MG63 (cell line): ENCODE measurements around the gene AGMAT. TPM values are rescaled to one million over a fixed set of nuclear protein-coding genes. Genes with fewer than 3 reads are reported as not detected.

ENCODE experiments used
- DNase-seq: peaks from one replicate; pipeline ENCODE4 v3.0.0-alpha.2; 2020
- H3K27me3 ChIP-seq: fragments of 250-450 bp; sonication (Bioruptor Pico); 2 replicates; pipeline ENCODE4 v1.5.1; 2020; ENCODE audit warnings: mild to moderate bottlenecking, moderate library complexity
- H3K36me3 ChIP-seq: fragments of 250-450 bp; sonication (Bioruptor Pico); 2 replicates; pipeline ENCODE4 v1.5.1; 2020; ENCODE audit warnings: mild to moderate bottlenecking, moderate library complexity
- H3K4me3 ChIP-seq: fragments of 250-450 bp; sonication (Bioruptor Pico); 2 replicates; pipeline ENCODE4 v1.5.1; 2020; ENCODE audit warnings: mild to moderate bottlenecking, moderate library complexity
- H3K9me3 ChIP-seq: fragments of 250-450 bp; sonication (Bioruptor Pico); 2 replicates; pipeline ENCODE4 v1.5.1; 2020; ENCODE audit warnings: mild to moderate bottlenecking, moderate library complexity
- total RNA-seq: library from RNA; depleted of rRNA; stranded (reverse); fragments of >200 nt; shearing (Covaris generic); gene quantifications from 2 replicates; pipeline ENCODE4 v1.2.3, GENCODE V29; 2014; ENCODE audit warnings: low replicate concordance

AGMAT gene
- total RNA-seq, 1 experiment from 2014 or later, result 1.1 TPM

DNA sequence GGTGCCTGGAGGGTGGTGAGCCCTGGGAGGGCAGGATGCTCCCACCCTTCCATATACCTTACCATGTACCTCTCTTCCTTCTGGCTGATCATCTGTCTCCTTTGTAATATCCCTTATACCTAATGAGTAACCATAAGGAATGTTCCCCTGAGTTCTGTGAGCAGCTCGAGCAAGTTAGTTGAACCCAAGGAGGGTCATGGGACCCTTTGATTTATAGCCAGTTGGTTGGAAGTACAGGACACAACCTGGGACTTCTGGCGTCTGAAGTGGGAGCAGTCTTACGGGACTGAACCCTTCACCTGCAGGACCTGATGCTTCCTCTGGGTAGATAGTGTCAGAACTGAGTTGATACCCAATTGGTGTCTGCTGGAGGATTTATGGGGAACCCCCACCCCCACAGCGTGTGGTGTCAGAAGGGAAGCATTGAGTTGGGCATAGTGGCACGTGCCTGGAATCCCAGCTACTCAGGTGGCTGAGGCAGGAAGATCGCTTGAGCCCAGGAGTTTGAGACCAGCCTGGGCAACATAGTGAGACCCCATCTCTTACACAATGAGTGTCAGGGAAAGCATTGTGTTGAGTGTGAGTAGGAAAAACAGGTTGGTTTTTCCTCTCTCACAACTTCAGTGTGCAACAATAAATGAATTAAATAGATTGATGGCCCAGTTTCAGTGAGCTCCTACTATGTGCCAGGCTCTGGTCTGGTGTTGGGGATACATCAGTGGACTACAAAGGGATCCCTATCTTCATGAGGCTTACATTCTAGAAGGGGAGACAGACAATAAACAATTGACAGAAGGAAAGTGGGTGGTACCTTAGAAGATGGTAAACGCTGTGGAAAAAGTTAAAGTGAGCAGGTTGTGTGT is 42.2 kb downstream of the AGMAT start:
- DNase-seq, result no peak
- Histone ChIP-seq H3K36me3 (peaks cover 55% of the 10 kb centered on the region), H3K9me3 (no peaks in the 10 kb centered on the region), H3K27me3 (no peaks in the 10 kb centered on the region), H3K4me3 (no peak overlapping the region)

DNA sequence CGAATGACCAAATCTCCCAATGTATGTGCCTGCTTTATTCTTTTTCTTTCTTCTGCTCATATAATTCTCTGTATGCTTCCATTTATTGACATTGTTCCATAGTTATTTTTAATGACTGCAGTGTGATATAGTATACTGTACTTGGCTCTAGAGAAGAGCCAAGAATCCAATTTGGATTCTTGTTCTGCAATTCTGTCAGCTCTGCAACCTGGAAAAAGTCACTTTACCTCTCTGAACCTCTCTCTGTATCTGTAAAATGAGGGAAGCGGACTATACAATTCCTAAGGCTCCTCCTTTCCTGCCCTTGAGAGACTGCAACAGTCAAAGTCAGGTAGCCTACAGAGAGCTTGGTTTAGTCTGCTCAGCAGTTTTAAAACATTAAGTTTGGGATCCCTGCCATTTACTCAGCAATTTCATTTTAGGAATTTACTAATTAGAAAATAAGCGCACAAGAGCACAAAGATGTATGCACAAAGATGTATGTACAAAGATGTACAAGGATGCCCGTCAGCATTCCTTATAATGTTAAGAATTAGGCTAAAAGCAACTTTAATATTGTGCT is 43.5 kb downstream of the AGMAT start:
- Histone ChIP-seq H3K4me3 (no peak overlapping the region), H3K27me3 (no peaks in the 10 kb centered on the region), H3K9me3 (no peaks in the 10 kb centered on the region), H3K36me3 (peaks cover 64% of the 10 kb centered on the region)
- DNase-seq, result no peak

DNA sequence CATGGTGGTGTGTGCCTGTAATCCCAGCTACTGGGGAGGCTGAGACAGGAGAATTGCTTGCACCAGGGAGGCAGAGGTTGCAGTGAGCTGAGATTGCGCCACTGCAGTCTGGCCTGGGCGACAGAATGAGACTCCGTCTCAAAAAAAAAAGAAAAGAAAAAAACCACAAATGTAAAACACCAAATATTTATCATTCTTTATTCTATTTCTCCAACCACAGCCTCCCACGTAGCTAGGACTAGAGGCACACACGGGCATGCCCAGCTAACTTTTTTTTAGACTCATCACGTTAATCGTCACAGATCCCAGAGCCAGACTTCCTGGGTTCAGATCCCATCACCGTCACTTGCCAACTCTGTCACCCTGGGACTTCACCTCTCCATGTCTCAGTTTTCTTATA is 44.7 kb downstream of the AGMAT start:
- H3K9me3 ChIP-seq, result no peaks in the 10 kb centered on the region
- H3K36me3 ChIP-seq, result peaks cover 61% of the 10 kb centered on the region
- no peak overlapping the region for H3K4me3 ChIP-seq
- DNase-seq, result no peak
- no peaks in the 10 kb centered on the region for H3K27me3 ChIP-seq

DNA sequence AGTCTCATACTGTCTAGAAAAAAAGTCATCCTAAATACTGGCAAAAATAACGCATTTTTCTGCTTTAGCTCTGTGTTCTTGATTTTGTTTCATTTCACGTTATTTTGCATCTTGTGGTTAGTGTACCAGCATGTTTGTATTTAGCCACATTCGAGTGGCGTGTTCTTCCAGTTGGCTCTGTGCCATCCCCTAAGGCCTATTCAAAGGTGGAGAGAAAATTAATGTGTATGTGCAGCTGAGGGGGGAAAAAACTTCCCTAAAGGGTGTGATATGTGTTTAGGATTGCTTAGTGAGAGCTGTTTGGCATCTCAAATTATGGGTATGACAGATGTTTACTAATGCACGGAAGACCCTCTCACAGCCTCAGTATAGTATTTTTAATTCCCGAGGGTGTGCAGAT is 46.1 kb downstream of the AGMAT start:
- Histone ChIP-seq H3K27me3 (no peaks in the 10 kb centered on the region), H3K36me3 (peaks cover 52% of the 10 kb centered on the region), H3K4me3 (no peak overlapping the region), H3K9me3 (no peaks in the 10 kb centered on the region)
- DNase-seq, result no peak

DNA sequence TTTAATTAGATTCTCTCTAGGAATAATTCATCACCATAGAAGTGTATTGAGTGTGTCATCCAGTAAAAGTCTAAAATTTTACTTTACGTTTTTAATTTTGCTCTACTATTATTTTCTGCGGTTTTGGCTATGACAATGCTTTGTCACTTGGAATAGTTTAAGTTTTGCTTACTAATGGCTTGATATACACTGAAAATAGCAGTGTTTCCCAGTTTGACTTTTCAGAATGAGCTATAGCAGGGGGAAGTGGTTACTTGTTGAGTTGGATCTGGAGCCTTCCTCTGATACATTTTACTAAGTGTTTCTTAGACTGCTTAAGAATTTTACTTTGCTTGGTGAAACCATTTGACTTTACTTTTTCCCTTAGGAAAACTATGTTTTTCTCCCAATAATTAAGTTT is 53.2 kb downstream of the AGMAT start:
- Histone ChIP-seq H3K4me3 (no peak overlapping the region), H3K36me3 (peaks cover 19% of the 10 kb centered on the region), H3K27me3 (no peaks in the 10 kb centered on the region), H3K9me3 (no peaks in the 10 kb centered on the region)
- DNase-seq, result no peak

DNA sequence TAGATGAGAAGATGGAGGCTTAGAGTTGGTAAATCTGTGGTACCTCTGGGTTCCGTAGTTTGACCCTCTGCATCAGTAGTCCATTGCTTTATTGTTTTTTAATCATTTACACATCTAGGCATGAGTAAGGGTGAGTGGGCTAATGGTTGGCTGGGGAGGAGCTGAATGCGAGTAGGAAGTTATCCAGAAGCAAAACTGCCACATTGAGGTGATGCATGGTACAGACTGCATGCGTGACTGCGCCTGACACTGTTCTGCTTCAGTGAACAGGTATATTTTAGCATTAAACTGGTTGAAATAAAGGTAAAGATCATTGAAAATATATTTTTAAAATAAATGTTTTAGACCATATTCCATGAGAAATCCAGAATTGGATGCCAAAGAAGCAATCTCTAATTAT is 53.8 kb downstream of the AGMAT start:
- Histone ChIP-seq H3K27me3 (no peaks in the 10 kb centered on the region), H3K36me3 (peaks cover 13% of the 10 kb centered on the region), H3K4me3 (no peak overlapping the region), H3K9me3 (no peaks in the 10 kb centered on the region)
- no peak for DNase-seq

DNA sequence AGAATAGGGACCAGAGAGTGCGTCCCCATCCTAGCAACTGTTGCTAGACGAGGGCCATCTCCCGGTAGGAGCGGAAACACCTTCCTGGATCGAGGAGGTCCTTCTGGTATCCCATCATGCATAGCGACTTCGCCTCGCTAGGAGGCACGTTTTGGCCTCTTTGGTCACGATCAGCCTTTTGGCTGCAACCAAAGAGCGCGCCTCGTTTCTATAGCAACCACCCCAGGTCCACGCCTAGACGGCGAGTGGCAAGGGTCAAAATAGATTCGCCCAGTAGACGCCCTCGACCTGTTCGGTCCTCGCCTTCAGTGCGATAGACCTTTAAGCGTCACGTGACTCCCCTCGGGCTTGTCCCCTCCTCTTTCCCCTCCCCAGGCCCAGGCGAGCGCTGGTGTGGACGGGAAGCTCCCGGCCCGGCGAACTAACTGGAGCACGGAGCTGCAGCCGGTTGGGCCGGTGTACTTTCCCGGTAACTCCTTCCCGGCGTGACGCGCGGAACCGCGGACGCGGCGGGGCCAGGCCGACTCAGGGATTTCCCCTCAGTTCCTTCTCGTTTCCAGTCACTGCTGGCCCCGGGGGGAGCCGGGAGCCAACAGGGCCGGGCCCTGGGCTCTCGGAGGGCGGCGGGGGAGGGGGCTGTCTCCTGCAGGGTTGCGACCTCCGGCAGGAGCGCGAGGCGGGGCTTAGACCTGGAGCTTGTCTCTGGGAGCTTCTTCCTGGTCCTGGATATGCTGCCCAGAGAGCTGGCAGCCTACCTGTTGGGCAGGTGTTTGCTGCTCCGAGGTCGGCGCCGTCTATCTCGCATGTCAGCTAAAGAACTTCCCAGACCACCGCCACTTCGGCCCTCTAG is 58.1 kb downstream of the AGMAT start, which contains the start of gene DNAJC16:
Gene DNAJC16 (plus strand): TSS at position 359 of the 850 bp plus-strand sequence. CDS start 2,258 bp downstream, outside the sequence.
- Histone ChIP-seq H3K27me3 (no peaks in the 10 kb centered on the region), H3K36me3 (peaks cover 2% of the 10 kb centered on the region), H3K9me3 (no peaks in the 10 kb centered on the region), H3K4me3 (peak within 1 kb of the TSS; percentile 87)
- peak; percentile 99 for DNase-seq

DNA sequence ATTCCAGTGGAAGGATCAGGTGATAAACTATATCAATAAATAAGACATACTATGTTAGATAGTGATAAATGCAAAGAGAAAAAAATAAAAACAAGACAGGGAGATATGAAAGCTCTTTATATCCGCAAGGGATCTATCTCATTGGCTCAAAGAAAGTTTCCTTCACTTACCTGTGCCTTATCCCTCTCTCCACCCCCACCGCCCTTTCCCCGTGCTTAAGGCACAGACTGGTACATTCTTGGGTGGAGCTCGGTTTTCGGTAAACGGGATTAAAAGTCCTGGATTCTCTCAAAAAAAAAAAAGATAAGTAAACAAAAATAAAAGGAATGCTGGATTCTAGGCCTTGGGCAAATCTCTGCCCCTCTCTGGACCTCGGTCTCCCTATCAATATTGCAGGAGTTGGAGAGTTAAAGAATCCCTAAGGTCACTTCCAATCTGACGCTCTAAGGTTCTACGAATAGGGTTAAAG is 58.8 kb downstream of the AGMAT start:
- no peak for DNase-seq
- no peaks in the 10 kb centered on the region for H3K9me3 ChIP-seq
- peak overlapping the region; percentile 87 for H3K4me3 ChIP-seq
- peaks cover 2% of the 10 kb centered on the region for H3K36me3 ChIP-seq
- H3K27me3 ChIP-seq, result no peaks in the 10 kb centered on the region

DNA sequence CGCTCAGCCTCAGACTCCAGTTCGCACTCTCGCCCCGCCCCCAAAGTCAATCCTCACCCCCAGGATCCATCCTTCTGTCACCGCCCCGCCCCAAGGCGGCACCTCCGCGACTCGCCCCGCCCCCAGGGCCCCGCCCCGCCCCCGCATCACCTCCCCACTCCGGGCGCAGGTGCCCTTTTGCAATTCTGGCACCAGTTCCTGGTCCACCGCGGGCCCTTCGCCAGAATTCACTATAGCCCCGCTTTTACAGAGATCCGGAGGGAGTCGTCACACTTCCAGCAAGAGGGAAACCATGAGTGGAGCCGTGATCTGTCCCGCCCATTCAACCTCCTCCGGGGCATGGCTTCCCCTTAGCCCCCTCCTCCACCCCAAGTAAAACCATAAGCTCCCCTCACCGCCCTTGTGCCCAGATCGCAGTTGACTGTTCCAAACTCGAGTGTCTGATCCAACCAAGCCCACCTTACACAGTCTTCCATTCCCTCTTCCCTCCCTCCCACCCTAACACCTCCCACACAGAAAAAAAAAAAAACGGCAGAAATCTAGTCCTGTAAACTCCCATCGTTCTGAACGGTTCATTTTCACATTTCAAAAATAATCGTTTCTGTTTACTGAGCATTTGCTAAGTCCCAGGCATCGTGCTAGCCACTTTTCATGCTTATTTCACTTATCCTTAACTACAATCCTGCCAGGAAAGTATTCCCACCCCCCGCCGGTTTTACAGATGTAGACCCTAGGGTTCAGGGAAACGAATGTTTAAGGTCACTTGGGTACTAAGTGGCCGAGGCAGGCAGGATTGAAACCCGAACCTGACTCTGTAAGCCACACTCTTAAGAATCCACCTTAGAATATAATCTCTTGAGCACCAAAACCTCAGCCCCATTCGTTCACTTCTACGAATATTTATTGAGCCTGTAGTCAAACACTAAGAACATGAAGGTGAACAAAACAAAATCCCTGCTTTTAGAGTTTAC is 59.5 kb downstream of the AGMAT start:
- H3K27me3 ChIP-seq, result no peaks in the 10 kb centered on the region
- peak; percentile 96 for DNase-seq

DNA sequence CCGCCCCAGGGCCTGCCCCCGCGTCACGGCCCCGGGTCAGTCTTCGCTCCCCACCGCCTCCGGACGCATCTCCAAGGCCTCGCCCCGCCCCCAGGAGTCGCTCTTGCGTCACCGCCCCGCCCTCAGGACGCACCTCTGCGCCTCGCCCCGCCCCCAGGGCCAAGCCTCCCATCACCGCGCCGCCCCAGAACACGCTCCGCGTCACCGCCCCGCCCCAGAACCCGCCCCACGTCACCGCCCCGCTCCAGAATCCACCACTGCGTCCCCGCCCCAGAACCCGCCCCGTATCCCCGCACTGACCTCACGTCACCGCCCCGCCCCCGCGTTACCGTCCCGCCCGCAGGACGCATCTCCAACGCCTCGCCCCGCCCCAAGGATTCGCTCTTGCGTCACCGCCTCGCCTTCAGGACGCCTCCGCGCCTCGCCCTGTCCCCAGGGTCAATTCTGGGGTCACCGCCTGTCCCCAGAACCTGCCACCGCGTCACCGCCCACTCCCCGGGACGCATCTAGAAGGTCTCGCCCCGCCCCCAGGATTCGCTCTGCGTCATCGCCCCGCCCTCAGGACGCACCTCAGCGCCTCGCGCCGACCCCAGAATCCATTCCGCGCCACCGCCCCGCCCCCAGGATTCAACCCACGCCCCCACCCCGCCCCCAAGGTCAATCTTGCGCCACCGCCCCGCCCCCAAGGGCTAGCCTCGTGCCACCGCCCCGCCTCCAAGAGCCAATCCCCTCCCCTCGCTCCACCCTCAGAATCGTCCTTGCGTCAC is 60.4 kb downstream of the AGMAT start:
- Histone ChIP-seq H3K9me3 (no peaks in the 10 kb centered on the region), H3K4me3 (peak overlapping the region; percentile 74), H3K36me3 (peaks cover 2% of the 10 kb centered on the region), H3K27me3 (no peaks in the 10 kb centered on the region)
- peak; percentile 97 for DNase-seq

More for the DNA sequence above, 59.5 kb downstream of the AGMAT start:
- peaks cover 2% of the 10 kb centered on the region for H3K36me3 ChIP-seq
- H3K9me3 ChIP-seq, result no peaks in the 10 kb centered on the region
- H3K4me3 ChIP-seq, result peak overlapping the region; percentile 87

DNA sequence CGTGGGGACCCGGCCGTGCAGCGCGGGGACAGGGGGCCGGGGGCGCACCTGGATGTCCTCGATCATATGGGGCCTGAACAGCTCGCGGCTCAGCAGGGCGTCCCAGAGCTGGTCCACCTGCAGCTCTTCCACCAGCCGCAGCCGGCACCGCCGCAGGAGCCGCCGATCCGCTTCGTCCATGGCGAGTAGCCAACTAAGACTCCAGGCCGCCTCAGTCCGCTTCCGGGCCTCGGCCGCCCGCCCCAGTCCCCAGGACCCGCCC is 60.9 kb downstream of the AGMAT start, which contains the start of gene CASP9:
Gene CASP9 (minus strand): TSS at position 195 of the 262 bp plus-strand sequence. CDS start 15 bp downstream, at position 180.
- no peaks in the 10 kb centered on the region for H3K9me3 ChIP-seq
- H3K27me3 ChIP-seq, result no peaks in the 10 kb centered on the region
- H3K4me3 ChIP-seq, result peak within 1 kb of the TSS; percentile 87
- H3K36me3 ChIP-seq, result peaks cover 2% of the 10 kb centered on the region
- DNase-seq, result no peak

DNA sequence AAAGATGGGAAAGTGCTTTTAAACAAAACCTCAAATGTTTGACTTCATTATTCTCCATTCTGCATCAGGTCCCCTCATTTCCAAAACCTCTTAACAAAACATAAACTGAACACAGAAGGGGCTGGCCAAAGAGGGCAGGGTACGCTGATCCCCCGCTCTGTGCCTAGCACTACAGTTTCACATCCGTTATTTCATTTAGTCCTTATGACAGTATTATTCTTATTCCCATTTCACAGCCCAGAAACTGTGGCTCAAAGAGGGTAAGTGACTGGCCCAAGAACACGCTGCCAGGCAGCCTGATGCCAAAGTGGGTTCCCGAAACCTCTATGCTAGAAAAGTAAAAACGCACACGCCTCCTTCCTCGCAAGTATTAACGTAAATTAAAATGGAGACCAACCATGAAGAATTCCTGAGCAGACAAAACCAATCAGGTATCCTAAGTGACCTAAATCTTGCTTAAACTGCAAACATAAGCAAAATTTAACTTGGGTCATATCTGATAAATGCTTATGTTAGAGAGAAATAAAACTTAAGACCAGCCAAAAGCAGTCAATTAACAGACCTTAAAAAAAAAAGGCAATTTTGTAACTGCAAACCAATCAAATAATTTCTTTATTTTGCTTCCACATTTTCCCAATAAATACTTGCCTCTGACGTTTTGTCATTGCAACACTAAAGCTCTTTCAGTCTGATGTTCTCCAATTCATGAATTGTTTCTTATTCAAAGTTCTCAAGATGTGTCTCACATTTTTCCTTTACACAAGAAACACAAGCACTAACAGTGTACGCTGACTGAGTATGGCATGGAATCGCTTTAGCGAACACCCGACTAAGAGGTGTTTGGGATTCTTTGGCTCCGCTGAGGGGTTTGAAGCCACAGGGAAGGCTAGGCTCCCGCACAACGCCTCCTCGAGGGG is 61.5 kb downstream of the AGMAT start:
- Histone ChIP-seq H3K4me3 (peak overlapping the region; percentile 53), H3K36me3 (no peaks in the 10 kb centered on the region), H3K27me3 (no peaks in the 10 kb centered on the region), H3K9me3 (no peaks in the 10 kb centered on the region)
- DNase-seq, result no peak

DNA sequence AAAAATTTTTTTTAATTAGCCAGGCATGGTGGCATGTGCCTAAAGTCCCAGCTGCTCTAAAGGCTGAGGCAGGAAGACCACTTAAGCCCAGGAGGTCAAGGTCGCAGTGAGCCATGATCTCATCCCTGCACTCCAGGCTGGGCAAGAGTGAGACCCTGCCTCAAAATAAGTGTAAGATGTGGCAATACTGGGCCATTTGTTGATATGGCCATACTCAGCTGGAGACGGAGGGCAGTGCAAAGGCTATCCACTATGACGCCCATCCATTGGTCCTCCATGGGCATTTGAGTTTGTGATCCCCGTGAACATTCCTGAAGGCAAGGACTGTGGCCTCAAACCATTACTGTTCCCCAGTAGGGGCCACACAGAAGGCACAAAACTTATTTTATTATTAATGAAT is 62.3 kb downstream of the AGMAT start:
- Histone ChIP-seq H3K36me3 (no peaks in the 10 kb centered on the region), H3K27me3 (no peaks in the 10 kb centered on the region), H3K4me3 (no peak overlapping the region), H3K9me3 (no peaks in the 10 kb centered on the region)
- no peak for DNase-seq
